Keratinocyte (primary cell): ENCODE data around the gene CASZ1. TPM values are rescaled to one million over a fixed set of nuclear protein-coding genes. Genes with fewer than 3 reads are reported as not detected.

Experiments
- DNase-seq: peaks from one replicate; pipeline ENCODE4 v3.0.0-alpha.2; 2011; ENCODE audit warnings: low read depth, missing footprints, low spot score
- FAIRE-seq: peaks from 2 replicates; lab custom pipeline; 2011; peaks lifted over from hg19 to GRCh38; lab: Jason Lieb, UNC
- H2AFZ ChIP-seq: 2 replicates; pipeline ENCODE4 v1.6.0; 2012; ENCODE audit warnings: low read length, control low read depth, inconsistent platforms; ENCODE audit not compliant: control insufficient read depth
- H3K27ac ChIP-seq: 2 replicates; pipeline ENCODE4 v1.5.1; 2011; ENCODE audit warnings: low read length; ENCODE audit not compliant: control insufficient read depth, insufficient read depth
- H3K27me3 ChIP-seq: 3 replicates; pipeline ENCODE4 v1.6.0; 2011; ENCODE audit warnings: low read length; ENCODE audit not compliant: control insufficient read depth, insufficient read depth; ENCODE audit errors: extremely low read depth
- H3K36me3 ChIP-seq, 2 experiments: 2 replicates in 1 of 2; 3 replicates in 1 of 2; pipeline ENCODE4 v1.5.1; 2011; ENCODE audit warnings: low read length in 2 of 2, mild to moderate bottlenecking in 1 of 2; ENCODE audit not compliant: control insufficient read depth in 2 of 2, insufficient read depth in 2 of 2; ENCODE audit errors: extremely low read depth in 1 of 2
- H3K4me1 ChIP-seq: 3 replicates; pipeline ENCODE4 v1.5.1; 2011; ENCODE audit warnings: low read length; ENCODE audit not compliant: control insufficient read depth, insufficient read depth; ENCODE audit errors: extremely low read depth
- H3K4me2 ChIP-seq: 3 replicates; pipeline ENCODE4 v1.6.0; 2011; ENCODE audit warnings: low read depth, low read length; ENCODE audit not compliant: control insufficient read depth, insufficient read depth; ENCODE audit errors: extremely low read depth
- H3K4me3 ChIP-seq, 3 experiments: fragments of 200-600 bp in 1 of 3; sonication (generic) in 1 of 3; 2 replicates in 2 of 3; 3 replicates in 1 of 3; pipeline ENCODE4 v1.5.1; 2011 to 2016; ENCODE audit warnings: low read length in 3 of 3, mild to moderate bottlenecking in 3 of 3, control low read depth in 2 of 3, inconsistent platforms in 1 of 3, low read depth in 1 of 3, mixed read lengths in 1 of 3, mixed run types in 1 of 3, moderate library complexity in 1 of 3; ENCODE audit not compliant: control insufficient read depth in 2 of 3, insufficient read depth in 2 of 3; ENCODE audit errors: extremely low read depth in 1 of 3
- H3K79me2 ChIP-seq: 2 replicates; pipeline ENCODE4 v1.6.0; 2012; ENCODE audit warnings: low read length; ENCODE audit not compliant: control insufficient read depth, insufficient read depth
- H3K9ac ChIP-seq: 3 replicates; pipeline ENCODE4 v1.6.0; 2011; ENCODE audit warnings: low read length; ENCODE audit not compliant: control insufficient read depth, insufficient read depth; ENCODE audit errors: extremely low read depth
- H3K9me1 ChIP-seq: 3 replicates; pipeline ENCODE4 v1.6.0; 2011; ENCODE audit warnings: low read length; ENCODE audit not compliant: control insufficient read depth, insufficient read depth; ENCODE audit errors: extremely low read depth
- H3K9me3 ChIP-seq: 2 replicates; pipeline ENCODE4 v1.5.1; 2012; ENCODE audit warnings: low read depth, low read length; ENCODE audit not compliant: control insufficient read depth
- H4K20me1 ChIP-seq: 3 replicates; pipeline ENCODE4 v1.6.0; 2011; ENCODE audit warnings: low read length; ENCODE audit not compliant: control insufficient read depth, insufficient read depth; ENCODE audit errors: extremely low read depth
- CTCF ChIP-seq, 3 experiments: IDR thresholded peaks in 1 of 3; conservative IDR thresholded peaks in 1 of 3; optimal IDR thresholded peaks in 1 of 3; 2 replicates in 2 of 3; 3 replicates in 1 of 3; pipeline versions ENCODE3 to v1.5.1; 2011; ENCODE audit warnings: low read length in 3 of 3, mild to moderate bottlenecking in 3 of 3, moderate library complexity in 2 of 3, control low read depth in 1 of 3, inconsistent platforms in 1 of 3; ENCODE audit not compliant: insufficient read depth in 2 of 3; ENCODE audit errors: extremely low read depth in 1 of 3
- EZH2 ChIP-seq: IDR thresholded peaks from one replicate; pipeline ENCODE4 v1.6.1; 2012; ENCODE audit warnings: inconsistent platforms, mild to moderate bottlenecking, low read length, moderate library complexity
- dilution Hi-C: fragments of 300-500 bp; cut with MboI; formaldehyde crosslinking; loops from one replicate; pipeline ENCODE4 v1.7.0; 2020; ENCODE audit warnings: low sequenced_read_pairs; ENCODE audit not compliant: extremely low pct_ligation_motif_present
- polyA plus RNA-seq, 5 experiments: library from polyadenylated mRNA; depleted of rRNA in 3 of 5; stranded (reverse) in 3 of 5; stranded (forward) in 1 of 5; unstranded in 1 of 5; fragments of >200 nt; gene quantifications; 1 replicate in 1 of 5; 2 replicates in 3 of 5; 3 replicates in 1 of 5; pipeline versions ENCODE4 v1.2.1 to v1.2.3, GENCODE V29; 2011 to 2012; ENCODE audit warnings: missing spikeins in 2 of 5, low read depth in 1 of 5, low replicate concordance in 1 of 5

The CASZ1 gene
- polyA plus RNA-seq, 1 donor (not counting 4 experiments of a cell fraction or from before 2014, with no cell fraction given), result 2.8 TPM

GRCh38 chr1:10836726-10837125 lies 40.3 kb upstream of the CASZ1 start:
- no peak for TF ChIP-seq CTCF (optimal IDR thresholded peaks at IDR 0.05 in 1 of 3, IDR thresholded peaks at IDR 0.05 in 1 of 3, conservative IDR thresholded peaks at IDR 0.05 in 1 of 3; ENCODE audit: extremely low read depth in 1 of 3, insufficient read depth in 2 of 3, low read length in 3 of 3)
- TF ChIP-seq EZH2, result no peak
- FAIRE-seq (no peak), DNase-seq (no peak)
- H3K9me3 ChIP-seq, result no peaks in the 10 kb centered on the region
- H3K9me1 ChIP-seq, result no peaks in the 10 kb centered on the region
- no peak overlapping the region for H3K4me3 ChIP-seq
- peaks cover 5% of the 10 kb centered on the region for H3K4me1 ChIP-seq
- no peaks in the 10 kb centered on the region for H3K27me3 ChIP-seq
- H3K4me2 ChIP-seq, result no peak overlapping the region
- H3K79me2 ChIP-seq, result no peaks in the 10 kb centered on the region
- H3K36me3 ChIP-seq, result no peaks in the 10 kb centered on the region
- no peak overlapping the region for H3K27ac ChIP-seq
- no peak overlapping the region for H2AFZ ChIP-seq
- dilution Hi-C loops, result no loop called here
- H4K20me1 ChIP-seq, result no peaks in the 10 kb centered on the region
- H3K9ac ChIP-seq, result no peak overlapping the region

GRCh38 chr1:10835822-10836421 lies 39.5 kb upstream of the CASZ1 start:
- Histone ChIP-seq H3K4me3 (no peak overlapping the region), H3K4me1 (peaks cover 12% of the 10 kb centered on the region), H3K4me2 (no peak overlapping the region), H4K20me1 (no peaks in the 10 kb centered on the region), H3K9me3 (no peaks in the 10 kb centered on the region), H3K79me2 (no peaks in the 10 kb centered on the region), H3K36me3 (no peaks in the 10 kb centered on the region), H3K9me1 (no peaks in the 10 kb centered on the region), H3K9ac (no peak overlapping the region), H3K27me3 (no peaks in the 10 kb centered on the region), H2AFZ (no peak overlapping the region), H3K27ac (no peak overlapping the region)
- dilution Hi-C loops, result no loop called here
- FAIRE-seq (no peak), DNase-seq (no peak)
- TF ChIP-seq EZH2 (no peak), CTCF (optimal IDR thresholded peaks at IDR 0.05 in 1 of 3, IDR thresholded peaks at IDR 0.05 in 1 of 3, conservative IDR thresholded peaks at IDR 0.05 in 1 of 3; ENCODE audit: extremely low read depth in 1 of 3, insufficient read depth in 2 of 3, low read length in 3 of 3) (no peak)
